HL-60 (cell line): ENCODE measurements around the gene KIF26A.
"Not testable (repeated sequence)": the region's sequence is repeated elsewhere in the genome, so short reads cannot be mapped to it uniquely, and the experiment has no call there.

Source experiments
- DNase-seq, 2 experiments: peaks; one replicate each; pipeline ENCODE4 v3.0.0-alpha.2; 2010 to 2020; ENCODE audit warnings: low read depth in 1 of 2, low spot score in 1 of 2
- H3K27ac ChIP-seq: fragments of 250-450 bp; sonication (Bioruptor Pico); replicated peaks from 2 replicates; pipeline ENCODE4 v1.5.1; 2020; ENCODE audit warnings: mild to moderate bottlenecking, moderate library complexity
- H3K27me3 ChIP-seq: fragments of 250-450 bp; sonication (Bioruptor Pico); 2 replicates; pipeline ENCODE4 v1.5.1; 2021; ENCODE audit warnings: mild to moderate bottlenecking, moderate library complexity; ENCODE audit not compliant: insufficient read depth, poor library complexity, severe bottlenecking
- H3K4me3 ChIP-seq: replicated peaks from 2 replicates; pipeline ENCODE4 v1.5.1; 2011; ENCODE audit warnings: mild to moderate bottlenecking, control low read depth, low read length; ENCODE audit not compliant: insufficient read depth
- CTCF ChIP-seq: IDR thresholded peaks from one replicate; pipeline ENCODE4 v1.5.1; 2011; ENCODE audit warnings: low read length, control low read depth, inconsistent platforms; ENCODE audit not compliant: insufficient read depth
- GABPA ChIP-seq: IDR thresholded peaks from 2 replicates; pipeline ENCODE4 v1.6.1; 2012; ENCODE audit warnings: low read depth
- POLR2AphosphoS5 ChIP-seq: IDR thresholded peaks from 2 replicates; pipeline ENCODE4 v1.6.1; 2012; ENCODE audit warnings: low read depth
- REST ChIP-seq: IDR thresholded peaks from 2 replicates; pipeline ENCODE4 v1.6.1; 2012; ENCODE audit warnings: low read depth; ENCODE audit not compliant: insufficient replicate concordance
- SPI1 ChIP-seq: IDR thresholded peaks from 2 replicates; pipeline ENCODE4 v1.6.1; 2012; ENCODE audit warnings: low read depth, mild to moderate bottlenecking, borderline replicate concordance

KIF26A gene

GRCh38 chr14:104152246-104152575, 13.8 kb downstream of the KIF26A start:
- TF ChIP-seq CTCF, result no peak
- TF ChIP-seq SPI1, result no peak
- no peak for TF ChIP-seq POLR2AphosphoS5
- no peak for TF ChIP-seq GABPA
- TF ChIP-seq REST, result no peak
- Histone ChIP-seq H3K27ac (no peak overlapping the region), H3K4me3 (no peak overlapping the region), H3K27me3 (no peaks in the 10 kb centered on the region)
- DNase-seq, result no peak

GRCh38 chr14:104152686-104153393, 14.5 kb downstream of the KIF26A start:
- DNase-seq, result no peak
- Histone ChIP-seq H3K27ac (no peak overlapping the region), H3K27me3 (no peaks in the 10 kb centered on the region), H3K4me3 (no peak overlapping the region)
- no peak for TF ChIP-seq SPI1
- TF ChIP-seq GABPA, result no peak
- no peak for TF ChIP-seq CTCF
- no peak for TF ChIP-seq POLR2AphosphoS5
- TF ChIP-seq REST, result no peak

- H3K27ac ChIP-seq, H3K27me3 ChIP-seq, DNase-seq: not testable (repeated sequence)
Measured at GRCh38 chr14:104153394-104153755, 15.0 kb downstream of the KIF26A start.

GRCh38 chr14:104154246-104154645, 15.9 kb downstream of the KIF26A start:
- H3K27ac ChIP-seq, result no peak overlapping the region
- TF ChIP-seq POLR2AphosphoS5 (no peak), CTCF (no peak), GABPA (no peak), SPI1 (no peak), REST (no peak)
- H3K4me3 ChIP-seq, result no peak overlapping the region
- no peak for DNase-seq
- no peaks in the 10 kb centered on the region for H3K27me3 ChIP-seq

More at GRCh38 chr14:104153394-104153755, 15.0 kb downstream of the KIF26A start:
- not testable (repeated sequence) for H3K4me3 ChIP-seq
